GM18526 (cell line): ENCODE results near the gene SLIT3.

ENCODE experiments used
- POLR2A ChIP-seq: IDR thresholded peaks from 3 replicates; pipeline ENCODE4 v1.6.1; 2011; ENCODE audit not compliant: insufficient read length; ENCODE audit errors: extremely low read depth

The SLIT3 gene

GRCh38 chr5:169286572-169287300, 14.2 kb downstream of the SLIT3 start:
- TF ChIP-seq POLR2A = no peak

- no peak for TF ChIP-seq POLR2A
Measured at GRCh38 chr5:169283887-169284286, 17.1 kb downstream of the SLIT3 start.

GRCh38 chr5:169281625-169282024, 19.3 kb downstream of the SLIT3 start:
- no peak for TF ChIP-seq POLR2A

GRCh38 chr5:169280696-169281095, 20.2 kb downstream of the SLIT3 start:
- TF ChIP-seq POLR2A = no peak

GRCh38 chr5:169280286-169280685, 20.7 kb downstream of the SLIT3 start:
- TF ChIP-seq POLR2A = no peak

- TF ChIP-seq POLR2A = no peak
Measured at GRCh38 chr5:169279125-169279524, 21.8 kb downstream of the SLIT3 start.

- TF ChIP-seq POLR2A = no peak
Measured at GRCh38 chr5:169273881-169274280, 27.1 kb downstream of the SLIT3 start.

- no peak for TF ChIP-seq POLR2A
Measured at GRCh38 chr5:169273451-169273850, 27.5 kb downstream of the SLIT3 start.

- no peak for TF ChIP-seq POLR2A
Measured at GRCh38 chr5:169272731-169273427, 28.1 kb downstream of the SLIT3 start.

GRCh38 chr5:169272111-169272510, 28.8 kb downstream of the SLIT3 start:
- TF ChIP-seq POLR2A = no peak

- TF ChIP-seq POLR2A = no peak
Measured at GRCh38 chr5:169270827-169271226, 30.1 kb downstream of the SLIT3 start.

GRCh38 chr5:169268019-169268418, 32.9 kb downstream of the SLIT3 start:
- TF ChIP-seq POLR2A = no peak

GRCh38 chr5:169265888-169266287, 35.1 kb downstream of the SLIT3 start:
- TF ChIP-seq POLR2A = no peak

- no peak for TF ChIP-seq POLR2A
Measured at GRCh38 chr5:169263591-169263990, 37.3 kb downstream of the SLIT3 start.

GRCh38 chr5:169260896-169261569, 39.9 kb downstream of the SLIT3 start:
- TF ChIP-seq POLR2A = no peak

GRCh38 chr5:169258372-169259000, 42.5 kb downstream of the SLIT3 start:
- TF ChIP-seq POLR2A = no peak
